SU-DHL-6 (cell line): ENCODE measurements around the gene OR52B6.

Source experiments
- H2AFZ ChIP-seq: fragments of 200-600 bp; sonication (generic); 2 replicates; pipeline ENCODE4 v1.6.1; 2014; ENCODE audit warnings: low read depth, mild to moderate bottlenecking, moderate library complexity, mixed read lengths, antibody characterized with exemption, low read length; ENCODE audit not compliant: severe bottlenecking
- H3F3A ChIP-seq: fragments of 200-600 bp; shearing (Covaris generic); 2 replicates; pipeline ENCODE4 v1.6.0; 2016; ENCODE audit warnings: antibody characterized with exemption, mild to moderate bottlenecking; ENCODE audit not compliant: insufficient read depth
- H3K27ac ChIP-seq: fragments of 200-600 bp; sonication (generic); 2 replicates; pipeline ENCODE4 v1.5.1; 2016; ENCODE audit warnings: low read depth, mild to moderate bottlenecking, low read length, moderate library complexity, mixed read lengths
- H3K27me3 ChIP-seq: fragments of 200-600 bp; sonication (generic), shearing (Covaris generic); 2 replicates; pipeline ENCODE4 v1.6.0; 2014; ENCODE audit warnings: mild to moderate bottlenecking, low read length
- H3K36me3 ChIP-seq: fragments of 200-600 bp; sonication (generic); 2 replicates; pipeline ENCODE4 v1.6.1; 2014; ENCODE audit warnings: mild to moderate bottlenecking, low read length, mixed read lengths
- H3K4me2 ChIP-seq: fragments of 300-600, 200-600 bp; shearing (Covaris generic), sonication (generic); 2 replicates; pipeline ENCODE4 v1.6.0; 2014; ENCODE audit warnings: low read length, low read depth, mild to moderate bottlenecking; ENCODE audit not compliant: poor library complexity, severe bottlenecking
- H3K4me3 ChIP-seq: fragments of 200-600 bp; sonication (generic); 2 replicates; pipeline ENCODE4 v1.5.1; 2014; ENCODE audit warnings: antibody characterized with exemption, low read length, mild to moderate bottlenecking, mixed read lengths; ENCODE audit not compliant: insufficient read depth, poor library complexity, severe bottlenecking
- H3K79me2 ChIP-seq: fragments of 200-600 bp; sonication (generic); 2 replicates; pipeline ENCODE4 v1.6.1; 2014; ENCODE audit warnings: mild to moderate bottlenecking, low read length, moderate library complexity; ENCODE audit not compliant: insufficient read depth
- H3K9ac ChIP-seq: fragments of 200-600 bp; sonication (generic); 2 replicates; pipeline ENCODE4 v1.7.0; 2014; ENCODE audit warnings: mild to moderate bottlenecking, low read length
- H3K9me2 ChIP-seq: fragments of 200-600 bp; sonication (generic); replicated peaks from 2 replicates; pipeline ENCODE4 v1.6.1; 2014; ENCODE audit warnings: low read length; ENCODE audit not compliant: insufficient read depth
- H3K9me3 ChIP-seq: fragments of 200-600 bp; sonication (generic); 2 replicates; pipeline ENCODE4 v1.6.1; 2014; ENCODE audit warnings: low read length, mixed read lengths; ENCODE audit not compliant: insufficient read depth
- H4K20me1 ChIP-seq: fragments of 200-600 bp; sonication (generic); 2 replicates; pipeline ENCODE4 v1.6.1; 2014; ENCODE audit warnings: low read depth, mild to moderate bottlenecking, antibody characterized with exemption, low read length, moderate library complexity, mixed read lengths
- EZH2phosphoT487 ChIP-seq: fragments of 200-600 bp; sonication (generic), shearing (Covaris generic); conservative IDR thresholded peaks from 2 replicates; pipeline ENCODE4 v1.6.1; 2018; ENCODE audit warnings: mild to moderate bottlenecking, antibody characterized with exemption, low read length, moderate library complexity, mixed read lengths
- TF ChIP-seq, protein P1 (sequence below): fragments of 200-600 bp; sonication (generic); IDR thresholded peaks from one replicate; pipeline ENCODE4 v1.5.1; 2017; ENCODE audit warnings: antibody characterized with exemption, mild to moderate bottlenecking, low read length, moderate library complexity; ENCODE audit not compliant: insufficient read depth, poor library complexity, severe bottlenecking

Gene OR52B6

DNA sequence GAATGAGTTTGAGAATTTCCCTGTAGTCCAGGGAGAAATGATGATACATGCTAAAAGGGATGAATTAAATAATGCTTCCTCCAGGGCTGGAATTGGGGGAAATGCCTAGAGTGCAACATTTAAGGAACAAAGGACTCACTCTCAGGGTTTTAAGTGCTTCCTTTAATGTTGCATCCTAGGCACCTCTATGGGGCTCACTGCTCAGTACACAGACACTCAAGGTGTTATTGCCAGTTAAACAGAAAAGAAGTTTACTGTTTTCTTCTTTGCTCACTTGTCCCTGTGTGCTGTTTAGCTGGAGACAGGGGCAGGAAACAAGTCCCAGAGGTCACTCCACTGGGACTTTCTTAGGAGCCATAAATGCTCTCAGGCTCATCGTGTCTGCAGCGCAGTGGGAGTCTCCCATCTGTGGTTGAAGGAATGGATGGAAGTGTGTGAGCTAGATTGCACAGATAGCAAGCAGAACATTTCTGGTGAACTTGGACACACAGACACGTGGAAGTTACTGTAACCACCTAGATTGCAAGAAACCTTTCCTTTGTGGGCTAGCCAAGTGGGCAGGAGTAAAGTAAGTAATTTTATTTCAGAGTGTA is 24.0 kb upstream of the OR52B6 start:
- no peak overlapping the region for H3K4me3 ChIP-seq
- H4K20me1 ChIP-seq = no peaks in the 10 kb centered on the region
- H3K9me2 ChIP-seq = no peaks in the 10 kb centered on the region
- no peaks in the 10 kb centered on the region for H3K79me2 ChIP-seq
- TF ChIP-seq, protein P1, sequence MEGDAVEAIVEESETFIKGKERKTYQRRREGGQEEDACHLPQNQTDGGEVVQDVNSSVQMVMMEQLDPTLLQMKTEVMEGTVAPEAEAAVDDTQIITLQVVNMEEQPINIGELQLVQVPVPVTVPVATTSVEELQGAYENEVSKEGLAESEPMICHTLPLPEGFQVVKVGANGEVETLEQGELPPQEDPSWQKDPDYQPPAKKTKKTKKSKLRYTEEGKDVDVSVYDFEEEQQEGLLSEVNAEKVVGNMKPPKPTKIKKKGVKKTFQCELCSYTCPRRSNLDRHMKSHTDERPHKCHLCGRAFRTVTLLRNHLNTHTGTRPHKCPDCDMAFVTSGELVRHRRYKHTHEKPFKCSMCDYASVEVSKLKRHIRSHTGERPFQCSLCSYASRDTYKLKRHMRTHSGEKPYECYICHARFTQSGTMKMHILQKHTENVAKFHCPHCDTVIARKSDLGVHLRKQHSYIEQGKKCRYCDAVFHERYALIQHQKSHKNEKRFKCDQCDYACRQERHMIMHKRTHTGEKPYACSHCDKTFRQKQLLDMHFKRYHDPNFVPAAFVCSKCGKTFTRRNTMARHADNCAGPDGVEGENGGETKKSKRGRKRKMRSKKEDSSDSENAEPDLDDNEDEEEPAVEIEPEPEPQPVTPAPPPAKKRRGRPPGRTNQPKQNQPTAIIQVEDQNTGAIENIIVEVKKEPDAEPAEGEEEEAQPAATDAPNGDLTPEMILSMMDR = no peak
- TF ChIP-seq EZH2phosphoT487 = no peak
- H3K9me3 ChIP-seq = no peaks in the 10 kb centered on the region
- no peaks in the 10 kb centered on the region for H3K36me3 ChIP-seq
- H3K4me2 ChIP-seq = no peak overlapping the region
- H3K27ac ChIP-seq = no peak overlapping the region
- no peaks in the 10 kb centered on the region for H3K27me3 ChIP-seq
- no peaks in the 10 kb centered on the region for H3F3A ChIP-seq
- H3K9ac ChIP-seq = no peak overlapping the region
- no peak overlapping the region for H2AFZ ChIP-seq

DNA sequence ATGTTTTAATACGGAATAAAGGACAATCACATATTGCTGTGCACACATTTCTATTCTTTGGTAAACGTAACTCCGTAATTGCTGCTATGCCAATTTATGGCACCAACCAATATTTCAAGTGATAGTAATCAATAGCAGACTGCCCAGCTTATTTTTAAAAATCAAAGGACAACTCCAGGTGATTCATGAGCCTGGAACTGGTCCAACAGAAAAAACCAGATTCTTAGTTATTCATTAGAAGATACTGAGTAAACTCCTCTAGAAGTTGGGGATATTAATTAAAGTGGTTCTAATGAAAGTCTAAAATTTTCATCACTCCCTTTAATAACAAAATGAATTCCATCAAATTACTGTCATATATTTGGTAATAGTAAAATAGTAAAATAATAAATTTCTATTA is 22.9 kb upstream of the OR52B6 start:
- Histone ChIP-seq H3K9ac (no peak overlapping the region), H3K27ac (no peak overlapping the region), H2AFZ (no peak overlapping the region), H3K4me2 (no peak overlapping the region), H4K20me1 (no peaks in the 10 kb centered on the region), H3K36me3 (no peaks in the 10 kb centered on the region), H3K9me2 (no peaks in the 10 kb centered on the region), H3K27me3 (no peaks in the 10 kb centered on the region), H3F3A (no peaks in the 10 kb centered on the region), H3K4me3 (no peak overlapping the region), H3K79me2 (no peaks in the 10 kb centered on the region), H3K9me3 (no peaks in the 10 kb centered on the region)
- no peak for TF ChIP-seq EZH2phosphoT487
- TF ChIP-seq, protein P1 = no peak

DNA sequence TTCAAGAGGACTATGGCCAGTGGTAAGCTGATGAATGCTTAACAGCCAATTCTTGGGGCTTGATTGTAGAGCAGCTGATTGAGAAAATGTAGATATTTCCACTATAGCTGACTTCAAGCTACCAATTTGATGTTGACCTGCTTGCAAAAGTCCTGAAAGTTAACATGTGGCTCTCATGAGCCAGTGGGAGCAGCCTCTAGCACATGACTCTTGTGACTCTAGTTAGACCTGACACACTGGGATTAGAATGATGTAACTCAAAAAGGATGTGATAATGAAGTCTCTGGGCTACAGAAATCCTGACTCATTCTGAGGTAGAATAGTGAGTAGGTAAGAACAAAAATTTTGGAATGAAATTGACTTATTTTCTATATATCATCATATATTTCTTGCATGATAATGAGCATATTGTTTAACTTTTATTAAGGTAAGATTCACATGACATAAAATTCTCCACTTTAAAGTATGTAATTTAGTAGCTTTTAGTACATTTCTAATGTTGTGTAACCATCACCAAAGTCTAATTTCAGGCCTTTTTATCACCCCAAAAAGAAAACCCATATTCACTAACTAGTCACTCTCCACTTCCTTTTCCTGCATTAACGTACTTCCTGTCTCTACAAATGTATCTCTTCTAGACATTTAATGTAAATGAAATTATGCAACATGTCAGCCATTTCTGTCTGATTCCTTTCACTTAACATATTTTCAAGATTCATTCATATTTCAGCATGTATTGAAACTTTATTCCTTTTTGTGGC is 16.2 kb upstream of the OR52B6 start:
- Histone ChIP-seq H3K4me2 (no peak overlapping the region), H3K36me3 (no peaks in the 10 kb centered on the region), H3K27me3 (no peaks in the 10 kb centered on the region), H3K9me2 (no peaks in the 10 kb centered on the region), H3K9ac (no peak overlapping the region), H3K27ac (no peak overlapping the region), H3F3A (no peaks in the 10 kb centered on the region), H4K20me1 (no peaks in the 10 kb centered on the region), H3K9me3 (no peaks in the 10 kb centered on the region), H3K79me2 (no peaks in the 10 kb centered on the region), H2AFZ (peak overlapping the region; percentile 25), H3K4me3 (no peak overlapping the region)
- no peak for TF ChIP-seq EZH2phosphoT487
- TF ChIP-seq, protein P1 = no peak
